Measurements from ENCODE around the gene MYO1B.

Gene MYO1B

DNA sequence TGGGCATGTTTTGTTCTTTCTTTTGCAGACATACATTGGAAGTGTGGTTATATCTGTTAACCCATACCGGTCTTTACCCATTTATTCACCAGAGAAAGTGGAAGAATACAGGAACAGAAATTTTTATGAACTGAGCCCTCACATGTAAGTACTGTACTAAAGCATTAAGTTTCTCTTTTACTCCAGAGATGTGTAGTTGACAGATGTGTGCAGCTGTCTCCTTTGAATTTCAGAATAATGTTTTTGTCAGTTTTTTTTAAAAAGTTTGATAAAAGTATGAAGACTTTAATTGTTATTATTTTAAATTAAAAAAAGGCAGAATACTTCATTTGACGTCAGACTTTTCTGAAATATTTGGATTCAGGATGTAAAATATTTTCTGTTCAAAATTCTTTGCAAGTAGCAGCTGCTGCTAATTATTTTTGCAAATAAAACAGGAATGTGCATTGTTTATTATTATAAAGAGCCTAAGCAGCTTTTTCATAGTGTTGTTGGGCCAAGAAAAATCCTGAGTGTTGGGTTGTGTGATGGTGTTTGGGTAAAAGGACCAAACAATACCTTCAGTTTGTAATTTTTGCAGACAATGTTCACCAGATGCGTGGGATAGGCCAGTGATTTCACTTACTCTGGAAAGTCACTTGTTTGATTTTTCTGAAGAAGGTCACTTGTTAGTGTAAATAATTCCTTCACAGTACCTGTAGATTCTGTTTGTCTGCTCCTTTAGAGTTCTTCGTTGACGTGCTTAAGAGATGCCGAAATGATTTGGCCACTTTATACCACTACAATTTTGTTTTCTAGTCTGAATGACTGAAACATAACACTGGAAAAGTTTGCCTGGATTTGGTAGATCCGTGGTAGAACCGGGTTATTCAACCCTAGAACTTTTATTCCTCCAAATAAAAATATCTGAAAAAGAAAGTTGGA lies 51.1 kb downstream of the MYO1B start:
- in situ Hi-C loops (cut with MboI; ENCODE audit: low sequenced_read_pairs) = no loop called here

DNA sequence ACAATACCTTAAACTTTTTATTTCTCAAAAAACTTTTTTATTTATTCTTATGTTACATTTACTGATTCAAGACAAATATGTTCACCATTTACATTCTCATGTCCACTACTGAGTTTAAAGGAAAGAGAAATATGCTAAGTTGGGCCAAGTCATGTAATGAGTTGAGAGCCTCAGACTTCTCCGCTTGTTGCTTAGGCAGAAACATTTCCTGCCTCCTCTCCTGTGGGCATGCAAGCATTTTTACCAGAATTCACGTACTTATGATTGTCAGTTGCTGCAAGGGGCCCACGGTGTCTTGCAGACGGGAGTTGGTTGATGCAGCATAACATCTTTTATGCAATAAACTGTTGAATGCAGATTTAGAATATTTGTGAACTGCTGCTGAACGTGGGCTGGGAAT lies 51.8 kb downstream of the MYO1B start:
- in situ Hi-C loops (cut with MboI; ENCODE audit: low sequenced_read_pairs) = no loop called here

- in situ Hi-C loops (cut with MboI; ENCODE audit: low sequenced_read_pairs) = no loop called here
These were observed 53.1 kb downstream of the MYO1B start for GRCh38 chr2:191298306-191298705.

GRCh38 chr2:191299010-191299409 lies 53.8 kb downstream of the MYO1B start:
- in situ Hi-C loops (cut with MboI; ENCODE audit: low sequenced_read_pairs) = no loop called here

- in situ Hi-C loops (cut with MboI; ENCODE audit: low sequenced_read_pairs) = no loop called here
These were observed 54.7 kb downstream of the MYO1B start for GRCh38 chr2:191299866-191300265.

DNA sequence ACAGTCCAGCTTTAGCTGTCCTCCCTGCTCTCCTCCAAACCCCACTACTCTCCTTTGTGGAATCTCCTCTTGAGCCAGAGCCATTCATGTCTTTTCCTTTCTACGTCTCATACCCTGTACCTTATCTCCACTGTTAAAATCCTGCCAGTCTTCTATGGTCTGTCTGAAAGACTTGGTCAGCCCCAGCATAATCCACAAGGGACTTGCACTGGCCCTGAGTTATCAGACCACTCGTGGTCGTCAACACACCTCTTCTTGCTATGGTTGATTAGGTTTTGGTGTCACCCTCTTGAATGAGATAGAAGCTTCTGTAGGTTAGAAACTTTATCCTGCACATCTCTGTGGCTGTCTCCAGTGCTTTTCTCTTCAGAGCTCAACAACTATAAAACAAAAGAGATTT lies 56.8 kb downstream of the MYO1B start:
- in situ Hi-C loops (cut with MboI; ENCODE audit: low sequenced_read_pairs) = no loop called here

DNA sequence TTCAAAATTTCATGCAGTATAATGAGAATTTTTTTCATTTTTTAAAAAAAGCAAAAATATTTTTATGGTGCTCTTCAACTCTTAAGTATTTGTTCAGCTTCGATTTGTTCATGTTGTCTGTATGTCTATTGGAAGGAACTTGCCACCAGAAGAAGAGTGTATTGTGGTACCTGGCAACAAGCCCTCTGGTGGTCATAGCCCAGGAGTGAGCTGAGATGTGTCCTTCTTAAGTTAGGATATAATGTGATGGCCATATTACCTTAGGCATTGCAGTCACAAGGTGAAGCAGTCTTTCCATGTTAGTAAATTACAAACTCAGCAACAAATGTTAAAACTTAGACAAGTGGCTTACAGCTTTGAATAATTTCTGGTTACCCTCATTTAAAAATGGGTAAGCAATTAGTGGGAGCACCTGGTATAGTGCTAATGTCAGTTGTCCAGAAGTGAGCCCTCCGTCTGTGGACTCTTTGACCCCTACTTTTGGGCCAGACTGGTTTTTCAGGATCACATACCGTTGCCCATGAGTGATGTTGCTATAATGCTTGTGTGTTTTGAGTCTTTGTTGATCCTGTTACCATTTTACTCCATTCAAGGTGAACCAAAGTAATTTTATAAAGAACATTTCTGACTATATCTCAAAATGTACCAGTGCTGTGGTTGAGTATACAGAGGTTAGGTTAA lies 57.4 kb downstream of the MYO1B start:
- in situ Hi-C loops (cut with MboI; ENCODE audit: low sequenced_read_pairs) = no loop called here

- in situ Hi-C loops (cut with MboI; ENCODE audit: low sequenced_read_pairs) = no loop called here
These were observed 58.2 kb downstream of the MYO1B start for GRCh38 chr2:191303140-191304005.

DNA sequence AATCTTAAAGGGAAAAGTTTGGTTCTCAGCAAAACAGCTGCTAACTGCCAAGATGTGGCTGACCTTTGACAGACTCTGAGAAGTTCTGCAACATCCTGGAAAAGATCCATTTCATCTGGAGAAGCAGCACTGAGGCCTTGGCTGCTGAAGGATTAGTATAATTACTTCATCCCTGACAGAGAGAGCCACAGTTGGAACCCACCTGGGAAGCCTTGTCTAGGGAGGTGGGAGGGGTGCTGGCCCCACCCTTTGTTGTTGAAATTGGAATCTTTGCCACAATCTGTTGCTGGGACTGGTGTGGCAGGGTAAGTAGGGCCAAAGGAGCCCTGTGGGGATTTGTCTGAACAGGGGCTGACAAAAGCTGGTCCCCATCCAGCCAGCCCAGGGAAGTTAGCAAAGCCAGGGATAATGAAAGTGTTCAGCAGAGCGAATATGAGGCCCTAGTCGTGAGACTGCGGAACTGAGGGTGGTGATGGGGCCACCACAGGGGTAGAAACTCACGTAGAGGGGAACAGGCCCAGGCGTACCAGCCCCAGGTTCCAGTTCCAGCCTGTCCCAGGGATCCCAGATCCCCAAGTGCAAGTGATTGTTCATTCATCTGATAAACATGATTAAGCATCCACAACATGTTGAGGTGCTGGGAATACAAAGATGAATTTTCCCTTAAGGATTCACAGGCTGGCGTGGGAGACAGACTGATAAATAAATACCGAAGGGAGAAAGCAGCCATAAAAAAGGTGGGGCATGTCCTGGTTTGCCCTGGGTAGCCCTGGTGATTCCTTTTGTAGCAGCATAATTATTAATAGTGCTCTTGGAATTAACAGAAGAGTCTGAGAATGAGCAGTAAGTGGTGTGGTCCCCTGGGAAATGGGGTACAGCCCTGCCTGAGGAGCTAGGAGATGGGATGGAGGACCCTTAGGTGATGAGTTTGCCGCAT lies 60.0 kb downstream of the MYO1B start:
- in situ Hi-C loops (cut with MboI; ENCODE audit: low sequenced_read_pairs) = no loop called here

DNA sequence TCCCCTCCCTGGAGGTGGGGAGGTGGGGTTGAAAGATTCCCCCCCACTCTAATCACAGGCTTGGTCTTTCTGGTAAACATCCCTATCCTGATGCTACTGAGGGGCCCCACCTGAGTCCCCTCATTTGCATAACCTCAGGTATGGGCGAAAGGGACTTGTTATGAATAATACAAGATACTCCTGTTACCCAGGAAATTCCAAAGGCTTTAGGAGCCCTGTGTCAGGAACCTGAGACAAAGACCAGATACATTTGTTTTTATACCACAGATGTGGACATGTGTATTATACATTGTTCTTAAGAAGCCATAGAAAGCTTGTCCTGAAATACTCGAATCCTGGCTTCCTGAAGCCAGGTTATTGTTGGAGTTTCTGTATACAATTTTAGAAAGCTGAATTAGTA lies 62.8 kb downstream of the MYO1B start:
- in situ Hi-C loops (cut with MboI; ENCODE audit: low sequenced_read_pairs) = no loop called here

DNA sequence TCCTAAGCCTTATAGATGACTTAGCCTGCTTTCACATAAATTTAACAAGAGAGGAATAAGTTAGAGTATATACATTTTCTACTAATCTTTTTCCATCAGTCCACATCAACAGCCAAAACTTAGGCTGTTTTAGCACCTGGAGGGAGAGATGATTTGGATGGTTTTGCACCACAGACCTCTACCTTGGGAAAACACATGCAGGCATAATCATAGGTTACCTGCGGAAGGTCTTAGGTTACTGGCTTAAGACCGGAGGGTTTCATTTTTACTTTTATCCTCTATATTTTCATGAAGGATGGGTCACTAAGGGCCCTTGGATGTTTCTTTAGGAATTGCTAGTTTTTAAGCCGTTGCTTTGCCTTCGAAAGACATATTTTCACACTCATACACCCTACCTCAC lies 66.0 kb downstream of the MYO1B start:
- in situ Hi-C loops (cut with MboI; ENCODE audit: low sequenced_read_pairs) = no loop called here

DNA sequence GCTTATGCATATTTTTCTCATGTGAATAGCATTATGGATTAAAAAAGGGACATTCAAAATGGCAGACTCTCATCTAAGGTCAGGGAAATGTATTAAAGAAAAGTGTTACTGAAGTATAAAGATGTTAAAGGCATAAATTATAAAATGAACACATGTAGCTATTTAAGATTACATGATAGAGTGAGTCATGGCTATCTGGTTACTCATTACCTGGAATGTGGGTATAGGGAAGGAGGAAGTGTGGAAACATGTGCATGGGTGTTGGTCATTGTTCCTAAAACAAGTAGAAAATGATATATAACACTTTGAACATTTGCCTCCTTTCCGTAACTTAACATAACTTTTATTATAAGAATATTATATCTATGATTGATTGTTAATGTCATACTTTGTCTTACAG lies 66.4 kb downstream of the MYO1B start:
- in situ Hi-C loops (cut with MboI; ENCODE audit: low sequenced_read_pairs) = no loop called here

DNA sequence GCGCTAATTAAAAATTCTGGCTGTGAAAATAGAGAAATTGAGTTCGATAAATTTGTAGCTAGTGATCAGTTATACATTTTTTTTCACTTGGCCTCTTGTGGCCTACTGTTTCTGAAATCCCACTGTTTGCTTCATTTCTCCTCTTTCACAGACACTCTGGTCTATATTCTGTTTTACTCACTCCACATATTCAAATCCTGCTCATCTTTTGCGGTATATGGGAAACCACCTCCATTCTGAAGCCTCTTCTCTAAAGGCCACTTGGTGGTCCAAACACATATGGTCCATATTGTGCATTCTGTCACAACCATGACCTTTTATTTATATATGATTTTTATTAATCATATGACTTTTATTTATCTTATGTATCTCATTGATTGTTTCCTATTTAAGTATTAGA lies 67.0 kb downstream of the MYO1B start:
- in situ Hi-C loops (cut with MboI; ENCODE audit: low sequenced_read_pairs) = no loop called here

DNA sequence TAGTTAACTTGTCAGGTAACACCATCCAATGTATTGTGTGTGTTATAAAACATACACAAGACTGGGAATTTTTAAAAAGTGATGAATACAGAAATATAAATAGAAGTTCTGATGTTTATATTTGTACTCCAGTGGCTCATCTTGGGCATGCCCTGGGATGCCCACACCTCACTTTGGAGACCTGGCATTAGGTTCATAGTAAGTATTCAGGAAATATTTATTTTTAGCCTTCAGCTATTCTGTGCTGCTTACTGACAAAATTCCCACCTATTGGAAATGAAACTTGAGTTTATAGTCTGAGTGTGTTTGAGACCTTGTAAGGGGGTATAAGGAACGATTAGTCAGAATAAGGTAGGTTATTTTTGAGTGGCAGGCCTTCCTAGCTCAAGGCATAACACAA lies 67.5 kb downstream of the MYO1B start:
- in situ Hi-C loops (cut with MboI; ENCODE audit: low sequenced_read_pairs) = no loop called here

- in situ Hi-C loops (cut with MboI; ENCODE audit: low sequenced_read_pairs) = no loop called here
These were observed 69.6 kb downstream of the MYO1B start for GRCh38 chr2:191314697-191315364.

DNA sequence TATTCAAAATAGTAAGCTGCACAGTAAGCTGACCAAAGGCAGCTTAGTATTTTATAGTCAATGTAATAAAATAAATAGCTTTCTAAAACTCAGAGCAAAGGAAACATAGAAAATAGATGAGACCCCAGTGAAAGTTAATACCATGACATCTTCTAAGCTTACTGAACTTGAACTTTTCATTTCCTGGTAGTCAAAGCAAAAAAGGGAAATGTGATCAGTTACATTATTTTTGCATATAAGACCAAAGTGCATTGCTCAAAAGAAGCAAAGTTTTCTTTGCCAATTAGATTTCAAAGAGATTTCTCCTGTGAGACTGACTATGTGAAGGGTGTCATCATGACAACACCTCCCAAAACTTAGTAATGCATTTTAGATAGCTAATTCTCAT lies 70.2 kb downstream of the MYO1B start:
- in situ Hi-C loops (cut with MboI; ENCODE audit: low sequenced_read_pairs) = no loop called here

GRCh38 chr2:191316246-191316994 lies 71.2 kb downstream of the MYO1B start:
- in situ Hi-C loops (cut with MboI; ENCODE audit: low sequenced_read_pairs) = no loop called here

- in situ Hi-C loops (cut with MboI; ENCODE audit: low sequenced_read_pairs) = no loop called here
These were observed 73.0 kb downstream of the MYO1B start for GRCh38 chr2:191318037-191318728.

DNA sequence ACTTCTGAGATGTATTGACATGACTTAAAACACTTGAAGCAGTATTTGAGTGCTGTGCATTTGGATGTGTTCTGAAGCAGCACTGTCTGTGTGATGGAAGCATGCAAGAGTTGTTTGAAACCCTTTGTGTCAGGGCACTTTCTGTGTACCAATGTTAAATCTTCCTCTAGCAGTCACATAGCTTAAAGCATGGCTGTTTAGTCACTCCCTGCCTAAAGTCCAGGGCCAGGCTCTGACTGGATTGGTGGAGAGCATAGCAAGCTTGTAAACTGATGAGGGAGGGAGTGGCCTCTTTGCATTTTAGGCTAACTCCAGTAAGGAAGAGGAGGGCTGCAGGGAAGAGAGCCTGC lies 73.5 kb downstream of the MYO1B start:
- in situ Hi-C loops (cut with MboI; ENCODE audit: low sequenced_read_pairs) = no loop called here
